MM.1S (cell line): Measurements from ENCODE around the gene LSAMP.

Experiments used
- DNase-seq: peaks from one replicate; pipeline ENCODE4 v3.0.0-alpha.2; 2015
- H2AFZ ChIP-seq: fragments of 300-600 bp; sonication (generic); 2 replicates; pipeline ENCODE4 v1.6.0; 2016; ENCODE audit warnings: antibody characterized with exemption, low read length
- H3F3A ChIP-seq: fragments of 300-600 bp; sonication (generic); 2 replicates; pipeline ENCODE4 v1.6.1; 2016; ENCODE audit warnings: mild to moderate bottlenecking, antibody characterized with exemption, low read length, moderate library complexity, mixed read lengths; ENCODE audit not compliant: insufficient read depth
- H3K27ac ChIP-seq: fragments of 300-600 bp; sonication (generic); 2 replicates; pipeline ENCODE4 v1.5.1; 2016; ENCODE audit warnings: mild to moderate bottlenecking, low read length
- H3K27me3 ChIP-seq: fragments of 300-600 bp; sonication (generic); replicated peaks from 2 replicates; pipeline ENCODE4 v1.6.0; 2016; ENCODE audit warnings: low read length; ENCODE audit not compliant: insufficient read depth
- H3K36me3 ChIP-seq: fragments of 300-600 bp; sonication (generic); replicated peaks from 2 replicates; pipeline ENCODE4 v1.6.1; 2016; ENCODE audit warnings: mild to moderate bottlenecking, low read length, mixed read lengths; ENCODE audit not compliant: insufficient read depth
- H3K4me1 ChIP-seq: fragments of 300-600 bp; sonication (generic); 2 replicates; pipeline ENCODE4 v1.6.1; 2016; ENCODE audit warnings: low read length, mixed read lengths
- H3K4me2 ChIP-seq: fragments of 300-600 bp; sonication (generic); 2 replicates; pipeline ENCODE4 v1.6.0; 2016; ENCODE audit warnings: low read depth, low read length
- H3K4me3 ChIP-seq: fragments of 300-600 bp; sonication (generic); 2 replicates; pipeline ENCODE4 v1.5.1; 2016; ENCODE audit warnings: low read length, mixed read lengths
- H3K79me2 ChIP-seq: fragments of 300-600 bp; sonication (generic); 2 replicates; pipeline ENCODE4 v1.6.1; 2016; ENCODE audit warnings: mixed run types, low read length, mixed read lengths
- H3K9ac ChIP-seq: fragments of 300-600 bp; sonication (generic); 2 replicates; pipeline ENCODE4 v1.6.1; 2016; ENCODE audit warnings: low read length, mixed read lengths
- H3K9me2 ChIP-seq: fragments of 300-600 bp; sonication (generic); replicated peaks from 2 replicates; pipeline ENCODE4 v1.6.1; 2016; ENCODE audit warnings: mild to moderate bottlenecking, low read length, mixed read lengths; ENCODE audit not compliant: insufficient read depth
- H3K9me3 ChIP-seq: fragments of 300-600 bp; sonication (generic); replicated peaks from 2 replicates; pipeline ENCODE4 v1.6.1; 2016; ENCODE audit warnings: mild to moderate bottlenecking, low read length, mixed read lengths; ENCODE audit not compliant: insufficient read depth
- H4K20me1 ChIP-seq: fragments of 300-600 bp; sonication (generic); 2 replicates; pipeline ENCODE4 v1.6.1; 2016; ENCODE audit warnings: mild to moderate bottlenecking, low read length, moderate library complexity, mixed read lengths; ENCODE audit not compliant: insufficient read depth
- CTCF ChIP-seq: fragments of 300-600 bp; sonication (generic); IDR thresholded peaks from 2 replicates; pipeline ENCODE4 v1.5.1; 2016; ENCODE audit warnings: antibody characterized with exemption, low read length, mixed read lengths
- EZH2 ChIP-seq: fragments of 300-600 bp; sonication (generic); optimal IDR thresholded peaks from 2 replicates; pipeline ENCODE3; 2017; ENCODE audit warnings: low read depth, mild to moderate bottlenecking, antibody characterized with exemption, low read length, mixed read lengths
- EZH2phosphoT487 ChIP-seq: fragments of 300-600 bp; sonication (generic); IDR thresholded peaks from 2 replicates; pipeline ENCODE4 v1.6.1; 2018; ENCODE audit warnings: antibody characterized with exemption, low read length

Gene LSAMP

GRCh38 chr3:115999001-115999585 is 446.2 kb downstream of the LSAMP start:
- no peak for TF ChIP-seq EZH2phosphoT487
- TF ChIP-seq EZH2, result no peak
- no peak for TF ChIP-seq CTCF
- Histone ChIP-seq H3K9me2 (no peaks in the 10 kb centered on the region), H3K4me1 (no peaks in the 10 kb centered on the region), H3K9ac (no peak overlapping the region), H3F3A (no peaks in the 10 kb centered on the region), H3K79me2 (no peaks in the 10 kb centered on the region), H4K20me1 (no peaks in the 10 kb centered on the region), H3K27me3 (no peaks in the 10 kb centered on the region), H3K4me3 (no peak overlapping the region), H3K36me3 (no peaks in the 10 kb centered on the region), H2AFZ (no peak overlapping the region), H3K9me3 (no peaks in the 10 kb centered on the region), H3K27ac (no peak overlapping the region), H3K4me2 (no peak overlapping the region)
- no peak for DNase-seq

- no peak for TF ChIP-seq EZH2phosphoT487
- H3K79me2 ChIP-seq, result no peaks in the 10 kb centered on the region
- H3K36me3 ChIP-seq, result no peaks in the 10 kb centered on the region
- no peaks in the 10 kb centered on the region for H3K9me2 ChIP-seq
- H2AFZ ChIP-seq, result no peak overlapping the region
- no peak overlapping the region for H3K4me2 ChIP-seq
- H3K9ac ChIP-seq, result no peak overlapping the region
- H3K4me3 ChIP-seq, result no peak overlapping the region
- H3F3A ChIP-seq, result no peaks in the 10 kb centered on the region
- DNase-seq, result no peak
- no peaks in the 10 kb centered on the region for H4K20me1 ChIP-seq
- H3K4me1 ChIP-seq, result no peaks in the 10 kb centered on the region
- H3K27ac ChIP-seq, result no peak overlapping the region
- no peaks in the 10 kb centered on the region for H3K9me3 ChIP-seq
- H3K27me3 ChIP-seq, result no peaks in the 10 kb centered on the region
Measured at GRCh38 chr3:115996420-115997108, 448.7 kb downstream of the LSAMP start.

- Histone ChIP-seq H3K4me2 (no peak overlapping the region), H4K20me1 (no peaks in the 10 kb centered on the region), H3K9ac (no peak overlapping the region), H3K36me3 (no peaks in the 10 kb centered on the region), H3K4me1 (no peaks in the 10 kb centered on the region), H3K27ac (no peak overlapping the region), H3K79me2 (no peaks in the 10 kb centered on the region), H3K27me3 (no peaks in the 10 kb centered on the region), H3K9me3 (no peaks in the 10 kb centered on the region), H3K9me2 (no peaks in the 10 kb centered on the region), H2AFZ (no peak overlapping the region), H3K4me3 (no peak overlapping the region), H3F3A (no peaks in the 10 kb centered on the region)
- TF ChIP-seq EZH2phosphoT487 (no peak), EZH2 (no peak), CTCF (no peak)
- DNase-seq, result no peak
Measured at GRCh38 chr3:115990669-115991068, 454.6 kb downstream of the LSAMP start.
